Measurements from ENCODE around the gene XPA.

- TF ChIP-seq CTCF (IDR thresholded peaks at IDR 0.05) (no peak), POLR2A (IDR thresholded peaks at IDR 0.05) (no peak)
Measured at GRCh38 chr9:97737429-97737828, 40.3 kb upstream of the XPA start.
